Mesenchymal stem cell (in vitro differentiated cells and primary cell): ENCODE data around the gene CNDP2.

Source experiments
- DNase-seq: peaks from one replicate; pipeline ENCODE4 v3.0.0-alpha.2; 2013
- H2AFZ ChIP-seq: one replicate; pipeline ENCODE4 v1.6.1; 2013; ENCODE audit warnings: low read depth, mild to moderate bottlenecking, control low read depth, inconsistent platforms, low read length, moderate library complexity
- H2AK5ac ChIP-seq: 2 replicates; pipeline ENCODE4 v1.6.1; 2013; ENCODE audit warnings: low read length, moderate library complexity, mild to moderate bottlenecking, inconsistent platforms; ENCODE audit not compliant: severe bottlenecking
- H2BK120ac ChIP-seq: one replicate; pipeline ENCODE4 v1.6.1; 2013; ENCODE audit warnings: low read depth, mild to moderate bottlenecking, inconsistent platforms, low read length, moderate library complexity
- H2BK12ac ChIP-seq, 2 experiments: one replicate each; pipeline ENCODE4 v1.6.1; 2013; ENCODE audit warnings: inconsistent platforms in 2 of 2, low read length in 2 of 2, mild to moderate bottlenecking in 2 of 2, moderate library complexity in 2 of 2, control low read depth in 1 of 2
- H2BK15ac ChIP-seq: one replicate; pipeline ENCODE4 v1.6.1; 2013; ENCODE audit warnings: mild to moderate bottlenecking, low read depth, inconsistent platforms; ENCODE audit not compliant: poor library complexity, severe bottlenecking
- H2BK5ac ChIP-seq: 2 replicates; pipeline ENCODE4 v1.6.1; 2013; ENCODE audit warnings: low read depth, mild to moderate bottlenecking, low read length, control low read depth, inconsistent platforms; ENCODE audit not compliant: poor library complexity, severe bottlenecking
- H3K14ac ChIP-seq, 2 experiments: one replicate each; pipeline ENCODE4 v1.6.1; 2013; ENCODE audit warnings: inconsistent platforms in 2 of 2, low read length in 2 of 2, control low read depth in 1 of 2, mild to moderate bottlenecking in 1 of 2, moderate library complexity in 1 of 2
- H3K18ac ChIP-seq, 2 experiments: one replicate each; pipeline ENCODE4 v1.6.1; 2013; ENCODE audit warnings: inconsistent platforms in 2 of 2, low read length in 2 of 2, control low read depth in 1 of 2, low read depth in 1 of 2, mild to moderate bottlenecking in 1 of 2
- H3K23ac ChIP-seq, 2 experiments: one replicate each; pipeline ENCODE4 v1.6.1; 2013; ENCODE audit warnings: inconsistent platforms in 2 of 2, low read length in 2 of 2, mild to moderate bottlenecking in 2 of 2, moderate library complexity in 2 of 2, control low read depth in 1 of 2
- H3K27ac ChIP-seq: 2 replicates; pipeline ENCODE4 v1.5.1; 2013; ENCODE audit warnings: mild to moderate bottlenecking, moderate library complexity, low read length, control low read depth, inconsistent platforms; ENCODE audit not compliant: poor library complexity, severe bottlenecking
- H3K27me3 ChIP-seq, 2 experiments: 2 replicates each; pipeline versions ENCODE4 v1.6.1 to v1.7.0; 2013; ENCODE audit warnings: low read length in 2 of 2, mild to moderate bottlenecking in 2 of 2, moderate library complexity in 2 of 2, control low read depth in 1 of 2, inconsistent platforms in 1 of 2; ENCODE audit not compliant: control insufficient read depth in 1 of 2, insufficient read depth in 1 of 2
- H3K36me3 ChIP-seq, 2 experiments: 2 replicates each; pipeline versions ENCODE4 v1.6.1 to v1.7.0; 2013; ENCODE audit warnings: low read length in 2 of 2, control low read depth in 1 of 2, inconsistent platforms in 1 of 2, low read depth in 1 of 2, mild to moderate bottlenecking in 1 of 2; ENCODE audit not compliant: insufficient read depth in 2 of 2, control insufficient read depth in 1 of 2
- H3K4ac ChIP-seq, 2 experiments: one replicate each; pipeline ENCODE4 v1.6.1; 2013; ENCODE audit warnings: inconsistent platforms in 2 of 2, low read length in 2 of 2, mild to moderate bottlenecking in 2 of 2, moderate library complexity in 2 of 2, control low read depth in 1 of 2, low read depth in 1 of 2
- H3K4me1 ChIP-seq: 2 replicates; pipeline ENCODE4 v1.6.1; 2013; ENCODE audit warnings: low read depth, low read length, control low read depth; ENCODE audit not compliant: control insufficient read depth, insufficient read depth
- H3K4me2 ChIP-seq: 2 replicates; pipeline ENCODE4 v1.6.1; 2013; ENCODE audit warnings: low read length, mild to moderate bottlenecking, inconsistent platforms; ENCODE audit not compliant: poor library complexity, severe bottlenecking
- H3K4me3 ChIP-seq, 2 experiments: 2 replicates each; pipeline versions ENCODE4 v1.5.1 to v1.7.0; 2013; ENCODE audit warnings: low read length in 2 of 2, mild to moderate bottlenecking in 2 of 2, control low read depth in 1 of 2, low read depth in 1 of 2; ENCODE audit not compliant: insufficient read depth in 1 of 2
- H3K79me1 ChIP-seq: replicated peaks from 2 replicates; pipeline ENCODE4 v1.6.1; 2013; ENCODE audit warnings: mild to moderate bottlenecking, control low read depth, low read length, inconsistent platforms; ENCODE audit not compliant: poor library complexity, severe bottlenecking
- H3K9ac ChIP-seq: 2 replicates; pipeline ENCODE4 v1.7.0; 2013; ENCODE audit warnings: mild to moderate bottlenecking, low read length, moderate library complexity
- H3K9me3 ChIP-seq: 2 replicates; pipeline ENCODE4 v1.7.0; 2013; ENCODE audit warnings: mild to moderate bottlenecking, low read length; ENCODE audit not compliant: control insufficient read depth
- H4K8ac ChIP-seq: one replicate; pipeline ENCODE4 v1.6.1; 2013; ENCODE audit warnings: inconsistent platforms, mild to moderate bottlenecking, low read length, moderate library complexity
- H4K91ac ChIP-seq: one replicate; pipeline ENCODE4 v1.6.1; 2013; ENCODE audit warnings: mild to moderate bottlenecking, low read length, inconsistent platforms
- WGBS: methylation state at CpG from one replicate; pipeline ENCODE4 v1.1.7; 2013; ENCODE audit warnings: mixed read lengths; 5-methylcytosine and 5-hydroxymethylcytosine counted together

CNDP2 gene

GRCh38 chr18:74519320-74520095 lies 23.3 kb downstream of the CNDP2 start:
- Histone ChIP-seq H3K9me3 (no peaks in the 10 kb centered on the region), H3K18ac (no peak overlapping the region), H3K4ac (no peak overlapping the region)

GRCh38 chr18:74520096-74520833 lies 24.1 kb downstream of the CNDP2 start:
- no peak for DNase-seq
- Histone ChIP-seq H3K79me1 (peaks cover 29% of the 10 kb centered on the region), H3K4me1 (peaks cover 12% of the 10 kb centered on the region), H2AK5ac (no peak overlapping the region), H3K4me3 (no peak overlapping the region), H4K8ac (no peak overlapping the region), H3K36me3 (peaks cover 67% of the 10 kb centered on the region in 2 experiments), H3K23ac (no peak overlapping the region), H2BK12ac (no peak overlapping the region), H3K9me3 (no peaks in the 10 kb centered on the region), H3K18ac (no peak overlapping the region), H2BK5ac (no peak overlapping the region), H3K27ac (no peak overlapping the region), H2BK15ac (no peak overlapping the region), H3K14ac (no peak overlapping the region), H4K91ac (no peak overlapping the region), H3K4me2 (no peak overlapping the region), H3K9ac (no peak overlapping the region), H3K4ac (no peak overlapping the region), H2BK120ac (no peak overlapping the region), H2AFZ (no peak overlapping the region), H3K27me3 (no peaks in the 10 kb centered on the region)
- WGBS: 91% methylated on average over 14 of the region's 14 CpGs

More at GRCh38 chr18:74519320-74520095, 23.3 kb downstream of the CNDP2 start:
- Histone ChIP-seq H3K14ac (no peak overlapping the region), H2BK5ac (no peak overlapping the region), H3K9ac (no peak overlapping the region), H2BK120ac (no peak overlapping the region), H3K27me3 (no peaks in the 10 kb centered on the region), H2BK15ac (no peak overlapping the region), H4K8ac (no peak overlapping the region), H3K4me1 (peaks cover 12% of the 10 kb centered on the region), H3K23ac (no peak overlapping the region), H3K4me3 (no peak overlapping the region), H4K91ac (no peak overlapping the region), H2BK12ac (no peak overlapping the region), H3K4me2 (no peak overlapping the region), H3K79me1 (peaks cover 37% of the 10 kb centered on the region), H3K36me3 (peaks cover 73 to 74% of the 10 kb centered on the region in 2 experiments), H2AFZ (no peak overlapping the region), H3K27ac (no peak overlapping the region), H2AK5ac (no peak overlapping the region)
- 98% methylated on average over 18 of the region's 18 CpGs for WGBS
- no peak for DNase-seq

- no peak overlapping the region for H3K9ac ChIP-seq
- WGBS: 93% methylated on average over 13 of the region's 15 CpGs
- H3K4me2 ChIP-seq: no peak overlapping the region
Measured at GRCh38 chr18:74521068-74521725, 25.0 kb downstream of the CNDP2 start.

More at GRCh38 chr18:74521068-74521725, 25.0 kb downstream of the CNDP2 start:
- Histone ChIP-seq H4K8ac (no peak overlapping the region), H2AK5ac (no peak overlapping the region), H3K23ac (no peak overlapping the region), H2BK120ac (no peak overlapping the region), H3K27ac (no peak overlapping the region), H3K36me3 (peaks cover 58 to 60% of the 10 kb centered on the region in 2 experiments), H2BK12ac (no peak overlapping the region), H2AFZ (no peak overlapping the region), H3K27me3 (peaks cover 0 to 3% of the 10 kb centered on the region in 2 experiments), H2BK15ac (no peak overlapping the region), H2BK5ac (no peak overlapping the region), H3K9me3 (no peaks in the 10 kb centered on the region), H3K4ac (no peak overlapping the region), H4K91ac (no peak overlapping the region), H3K14ac (no peak overlapping the region), H3K4me1 (peaks cover 13% of the 10 kb centered on the region), H3K18ac (no peak overlapping the region), H3K4me3 (no peak overlapping the region), H3K79me1 (peaks cover 20% of the 10 kb centered on the region)
- DNase-seq: no peak
